H1 (cell line): ENCODE results near the gene RGS17. TPM values are rescaled to one million over a fixed set of nuclear protein-coding genes. Genes with fewer than 3 reads are reported as not detected.

Experiments used
- CTCF ChIA-PET: fragments of 300-600 bp; sonication (Branson Sonifier 250); formaldehyde crosslinking; loops from one replicate; lab custom pipeline; 2021; ENCODE audit not compliant: partially characterized antibody; lab: Charles Lee
- POLR2A ChIA-PET: fragments of 300-600 bp; sonication (Branson Sonifier 250); formaldehyde crosslinking; loops from one replicate; lab custom pipeline; 2021; ENCODE audit warnings: inconsistent platforms; ENCODE audit not compliant: partially characterized antibody; lab: Charles Lee
- DNase-seq, 2 experiments: peaks; one replicate each; pipeline versions ENCODE4 v3.0.0 to v3.0.0-alpha.2; 2010 to 2022; ENCODE audit warnings: low spot score in 2 of 2, low read depth in 1 of 2, mixed read lengths in 1 of 2
- FAIRE-seq: peaks from 2 replicates; lab custom pipeline; 2011; peaks lifted over from hg19 to GRCh38; lab: Jason Lieb, UNC
- H2AFZ ChIP-seq: 2 replicates; pipeline ENCODE4 v1.8.1; 2012; ENCODE audit warnings: low read length, inconsistent platforms
- H2AK5ac ChIP-seq: 2 replicates; pipeline ENCODE4 v1.6.1; 2013; ENCODE audit warnings: low read depth, low read length
- H2BK120ac ChIP-seq: replicated peaks from 2 replicates; pipeline ENCODE3; 2013; ENCODE audit warnings: low read depth, low read length, inconsistent platforms
- H2BK12ac ChIP-seq: 2 replicates; pipeline ENCODE4 v1.6.1; 2013; ENCODE audit warnings: low read depth, low read length
- H2BK15ac ChIP-seq: 2 replicates; pipeline ENCODE4 v1.6.1; 2013; ENCODE audit warnings: low read length
- H2BK20ac ChIP-seq: 2 replicates; pipeline ENCODE4 v1.6.1; 2013; ENCODE audit warnings: low read length
- H2BK5ac ChIP-seq: 2 replicates; pipeline ENCODE4 v1.6.1; 2013; ENCODE audit warnings: low read depth, low read length
- H3K14ac ChIP-seq: 2 replicates; pipeline ENCODE4 v1.6.1; 2013; ENCODE audit warnings: inconsistent platforms; ENCODE audit not compliant: insufficient read length
- H3K18ac ChIP-seq: 2 replicates; pipeline ENCODE4 v1.6.1; 2013; ENCODE audit warnings: low read length; ENCODE audit errors: extremely low read depth
- H3K23ac ChIP-seq: 2 replicates; pipeline ENCODE4 v1.6.1; 2013; ENCODE audit warnings: inconsistent platforms; ENCODE audit not compliant: insufficient read length
- H3K23me2 ChIP-seq: 2 replicates; pipeline ENCODE4 v1.6.1; 2013; ENCODE audit warnings: low read depth, low read length
- H3K27ac ChIP-seq: 2 replicates; pipeline ENCODE4 v1.6.1; 2011; ENCODE audit warnings: low read depth, low read length, inconsistent platforms
- H3K27me3 ChIP-seq, 4 experiments: replicated peaks in 1 of 4; 1 replicate in 1 of 4; 2 replicates in 3 of 4; pipeline versions ENCODE4 v1.6.1 to v1.8.1; 2011 to 2013; ENCODE audit warnings: low read length in 3 of 4, mild to moderate bottlenecking in 3 of 4, inconsistent platforms in 2 of 4, mixed read lengths in 2 of 4, moderate library complexity in 1 of 4; ENCODE audit not compliant: control insufficient read depth in 3 of 4, insufficient read depth in 3 of 4; ENCODE audit errors: extremely low read depth in 1 of 4
- H3K36me3 ChIP-seq, 4 experiments: 2 replicates each; pipeline versions ENCODE4 v1.6.1 to v1.8.1; 2011 to 2013; ENCODE audit warnings: mild to moderate bottlenecking in 4 of 4, low read length in 3 of 4, moderate library complexity in 2 of 4, control low read depth in 1 of 4, inconsistent platforms in 1 of 4; ENCODE audit not compliant: insufficient read depth in 4 of 4, control insufficient read depth in 2 of 4
- H3K4ac ChIP-seq: replicated peaks from 2 replicates; pipeline ENCODE3; 2013; ENCODE audit warnings: low read length, low read depth, mixed read lengths, inconsistent platforms; ENCODE audit not compliant: insufficient read length
- H3K4me1 ChIP-seq, 4 experiments: replicated peaks in 1 of 4; 1 replicate in 1 of 4; 2 replicates in 3 of 4; pipeline versions ENCODE4 v1.6.1 to v1.8.1; 2011 to 2013; ENCODE audit warnings: low read length in 3 of 4, inconsistent platforms in 2 of 4, mixed read lengths in 1 of 4; ENCODE audit not compliant: insufficient read depth in 4 of 4, control insufficient read depth in 3 of 4
- H3K4me2 ChIP-seq, 2 experiments: 2 replicates each; pipeline versions ENCODE4 v1.6.1 to v1.8.1; 2011 to 2013; ENCODE audit warnings: low read depth in 2 of 2, low read length in 2 of 2, control low read depth in 1 of 2, inconsistent platforms in 1 of 2, mild to moderate bottlenecking in 1 of 2; ENCODE audit not compliant: insufficient read depth in 1 of 2
- H3K4me3 ChIP-seq, 4 experiments: fragments of 200-600, 300-600 bp in 1 of 4; sonication (generic), shearing (Covaris generic), sonication (Bioruptor Twin) in 1 of 4; 2 replicates each; pipeline versions ENCODE4 v1.5.1 to v1.8.1; 2011 to 2016; ENCODE audit warnings: low read length in 4 of 4, low read depth in 3 of 4, control low read depth in 2 of 4, inconsistent platforms in 2 of 4, mild to moderate bottlenecking in 2 of 4, mixed read lengths in 1 of 4, moderate library complexity in 1 of 4; ENCODE audit not compliant: insufficient read depth in 2 of 4; ENCODE audit errors: extremely low read depth in 1 of 4
- H3K56ac ChIP-seq: replicated peaks from 2 replicates; pipeline ENCODE3; 2013; ENCODE audit warnings: low read depth, mild to moderate bottlenecking, mixed read lengths, low read length, inconsistent platforms; ENCODE audit not compliant: insufficient read length
- H3K79me1 ChIP-seq: 2 replicates; pipeline ENCODE4 v1.6.1; 2013; ENCODE audit warnings: low read depth, low read length, control low read depth
- H3K79me2 ChIP-seq, 2 experiments: 2 replicates each; pipeline versions ENCODE4 v1.6.1 to v1.8.1; 2012 to 2013; ENCODE audit warnings: low read length in 2 of 2, mild to moderate bottlenecking in 2 of 2, inconsistent platforms in 1 of 2; ENCODE audit not compliant: insufficient read depth in 2 of 2, control insufficient read depth in 1 of 2
- H3K9ac ChIP-seq, 4 experiments: replicated peaks in 1 of 4; 1 replicate in 1 of 4; 2 replicates in 3 of 4; pipeline versions ENCODE4 v1.6.1 to v1.8.1; 2011 to 2013; ENCODE audit warnings: low read depth in 3 of 4, low read length in 3 of 4, control low read depth in 2 of 4, mild to moderate bottlenecking in 2 of 4, moderate library complexity in 2 of 4, inconsistent platforms in 1 of 4; ENCODE audit errors: extremely low read depth in 1 of 4
- H3K9me3 ChIP-seq, 2 experiments: 2 replicates each; pipeline versions ENCODE4 v1.6.1 to v1.8.1; 2012 to 2013; ENCODE audit warnings: mild to moderate bottlenecking in 2 of 2, moderate library complexity in 2 of 2, control low read depth in 1 of 2, inconsistent platforms in 1 of 2, low read depth in 1 of 2, low read length in 1 of 2, mixed read lengths in 1 of 2; ENCODE audit not compliant: insufficient read depth in 2 of 2
- H4K20me1 ChIP-seq, 2 experiments: replicated peaks in 1 of 2; 2 replicates each; pipeline versions ENCODE3 to v1.8.1; 2011 to 2013; ENCODE audit warnings: inconsistent platforms in 2 of 2, low read length in 2 of 2, mild to moderate bottlenecking in 1 of 2; ENCODE audit not compliant: insufficient read depth in 2 of 2, control insufficient read depth in 1 of 2
- H4K5ac ChIP-seq: 2 replicates; pipeline ENCODE4 v1.6.1; 2013; ENCODE audit warnings: low read length, low read depth, mixed read lengths, inconsistent platforms; ENCODE audit not compliant: insufficient read length
- H4K8ac ChIP-seq: 2 replicates; pipeline ENCODE4 v1.8.0; 2013; ENCODE audit warnings: mild to moderate bottlenecking, moderate library complexity, low read length, inconsistent platforms; ENCODE audit not compliant: insufficient read depth; ENCODE audit errors: extremely low read depth
- H4K91ac ChIP-seq: replicated peaks from 2 replicates; pipeline ENCODE3; 2013; ENCODE audit warnings: low read length, mixed read lengths, inconsistent platforms; ENCODE audit not compliant: insufficient read length
- CBX8 ChIP-seq: fragments of 300-800, 300-1000 bp; sonication (generic); IDR thresholded peaks from 2 replicates; pipeline ENCODE4 v1.7.1; 2016; ENCODE audit warnings: low read depth, low read length, borderline replicate concordance
- CTBP2 ChIP-seq: IDR thresholded peaks from 2 replicates; pipeline ENCODE4 v1.7.0; 2011; ENCODE audit warnings: borderline replicate concordance, mild to moderate bottlenecking, moderate library complexity, mixed read lengths, low read length; ENCODE audit not compliant: insufficient read depth, insufficient read length
- GABPA ChIP-seq: IDR thresholded peaks from 2 replicates; pipeline ENCODE4 v1.6.1; 2011; ENCODE audit warnings: mild to moderate bottlenecking, low read length, moderate library complexity, borderline replicate concordance; ENCODE audit not compliant: insufficient read depth
- SIX5 ChIP-seq: IDR thresholded peaks from 2 replicates; pipeline ENCODE4 v1.6.1; 2011; ENCODE audit warnings: mild to moderate bottlenecking, low read depth, low read length
- SP2 ChIP-seq: IDR thresholded peaks from 2 replicates; pipeline ENCODE4 v1.6.1; 2012; ENCODE audit warnings: mild to moderate bottlenecking, low read length, inconsistent platforms
- TAF1 ChIP-seq: IDR thresholded peaks from 2 replicates; pipeline ENCODE4 v1.6.1; 2011; ENCODE audit warnings: mild to moderate bottlenecking, low read depth, low read length
- USF2 ChIP-seq: IDR thresholded peaks from 2 replicates; pipeline ENCODE4 v1.6.1; 2011; ENCODE audit warnings: low read length, improper control_type of control experiment
- WGBS, 2 experiments: shearing (Covaris generic) in 1 of 2; methylation state at CpG; one replicate each; pipeline versions ENCODE4 v1.1.6 to v1.1.7; 2013 to 2015; ENCODE audit warnings: low lambda C conversion rate in 2 of 2, mixed read lengths in 2 of 2, inconsistent platforms in 1 of 2, low coverage in 1 of 2, missing lambda C conversion rate in 1 of 2; ENCODE audit not compliant: insufficient replicate concordance in 2 of 2, insufficient coverage in 1 of 2, insufficient read length in 1 of 2; ENCODE audit errors: extremely low coverage in 1 of 2, missing lambda C conversion rate in 1 of 2; 5-methylcytosine and 5-hydroxymethylcytosine counted together
- polyA plus RNA-seq, 7 experiments: library from polyadenylated mRNA; depleted of rRNA in 3 of 7; stranded (reverse) in 5 of 7; unstranded in 2 of 7; fragments of >200 nt in 5 of 7; fragments of 200-250 nt in 2 of 7; gene quantifications; 1 replicate in 5 of 7; 2 replicates in 1 of 7; 4 replicates in 1 of 7; pipeline versions ENCODE4 v1.2.1 to v1.2.3, GENCODE V29; 2011 to 2013; ENCODE audit warnings: missing spikeins in 2 of 7, mixed read lengths in 2 of 7
- total RNA-seq: library from RNA; stranded (reverse); fragmentation: NEBNext Ultra II Directional; extraction: Animal tissue kit (Norgen Biotek cat#: 25700); gene quantifications from 2 replicates; pipeline ENCODE4 v1.2.1, GENCODE V29; 2021

The RGS17 gene
- total and polyA plus RNA-seq, 2 of the 8 experiments (the other 6 are each of a cell fraction or from before 2014, with no cell fraction given), result 2.0 to 12.2 TPM

DNA sequence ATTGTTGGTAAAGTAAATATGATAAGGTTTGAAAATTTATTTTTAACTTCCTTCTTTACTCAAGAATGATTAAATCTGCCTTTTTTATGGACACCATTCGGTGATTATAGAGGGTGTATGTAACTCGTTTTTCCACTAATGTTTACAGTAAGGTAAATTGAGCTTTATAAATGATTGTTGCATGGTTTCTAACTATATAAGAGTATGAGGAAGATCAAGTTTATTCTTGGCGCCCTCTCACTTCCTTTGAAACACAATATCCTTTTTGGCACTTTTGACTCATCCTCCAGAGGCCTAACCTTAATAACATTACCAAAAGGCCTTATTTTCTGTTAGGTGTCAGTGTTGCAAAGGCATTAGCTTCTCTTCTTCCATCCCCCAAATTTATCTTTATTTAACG is 86.8 kb downstream of the RGS17 start:
- Histone ChIP-seq H4K20me1 (no peaks in the 10 kb centered on the region), H2BK120ac (no peak overlapping the region), H2AFZ (no peak overlapping the region), H3K9ac (no peak overlapping the region), H3K23me2 (no peaks in the 10 kb centered on the region), H3K18ac (no peak overlapping the region), H2BK12ac (no peak overlapping the region), H3K4me3 (no peak overlapping the region), H3K4me2 (no peak overlapping the region), H3K79me2 (no peaks in the 10 kb centered on the region), H3K27ac (no peak overlapping the region), H3K4me1 (peaks cover 0 to 3% (median 0%) of the 10 kb centered on the region in 4 experiments; a peak in 1 of 7 replicates), H2BK5ac (no peak overlapping the region), H3K14ac (no peak overlapping the region), H2AK5ac (no peak overlapping the region), H4K8ac (no peak overlapping the region), H3K27me3 (no peaks in the 10 kb centered on the region), H4K5ac (no peak overlapping the region), H3K4ac (no peak overlapping the region), H3K79me1 (no peaks in the 10 kb centered on the region), H3K56ac (no peak overlapping the region), H3K9me3 (no peaks in the 10 kb centered on the region), H3K36me3 (peaks cover 0 to 6% (median 2%) of the 10 kb centered on the region in 4 experiments; a peak in 3 of 8 replicates), H2BK20ac (no peak overlapping the region), H2BK15ac (no peak overlapping the region), H4K91ac (no peak overlapping the region), H3K23ac (no peak overlapping the region)
- CTCF ChIA-PET, result interaction anchor here (1.0 to 2.1 kb wide), 3 partner anchors 8 to 519 kb away, joined by 3 to 5 read pairs (median 4); no protein-coding TSS in a partner anchor
- 91% methylated on average over 4 of the region's 4 CpGs; no CpG with 5 or more reads in 1 of the 2 experiments for WGBS, 2 experiments
- POLR2A ChIA-PET, result no interaction called here
- DNase-seq, result no peak
- FAIRE-seq, result no peak
- TF ChIP-seq TAF1 (no peak), SP2 (no peak), CBX8 (no peak), GABPA (no peak), CTBP2 (no peak), SIX5 (no peak), USF2 (no peak)
